Naive thymus-derived CD4-positive, alpha-beta T cell (primary cell): ENCODE measurements around the gene KPNA4. TPM values are rescaled to one million over a fixed set of nuclear protein-coding genes. Genes with fewer than 3 reads are reported as not detected.

Source experiments
- ATAC-seq: fragments of 150-1000 bp; cut with Tn5 transposase; 2 replicates; pipeline ENCODE4 v1.10.0; 2021; ENCODE audit warnings: mild to moderate bottlenecking, moderate library complexity
- CTCF ChIA-PET: fragments of 350-600 bp; sonication (Branson Sonifier 250); formaldehyde crosslinking; loops from one replicate; lab custom pipeline; 2021; ENCODE audit warnings: antibody characterized with exemption; lab: Charles Lee
- POLR2A ChIA-PET: fragments of 350-600 bp; sonication (Branson Sonifier 250); formaldehyde crosslinking; loops from one replicate; lab custom pipeline; 2021; ENCODE audit warnings: antibody characterized with exemption, inconsistent platforms; lab: Charles Lee
- DNase-seq, 9 donors: peaks; one replicate each; pipeline versions ENCODE4 v3.0.0 to v3.0.0-alpha.2; 2020 to 2022; ENCODE audit warnings: mixed read lengths in 1 of 9
- H3K27ac ChIP-seq: one replicate; pipeline ENCODE4 v1.7.0; 2013; ENCODE audit warnings: mild to moderate bottlenecking, low read depth, low read length, moderate library complexity
- H3K27me3 ChIP-seq, 2 donors: one replicate each; pipeline ENCODE4 v1.7.0; 2013; ENCODE audit warnings: low read length in 2 of 2, mild to moderate bottlenecking in 2 of 2, moderate library complexity in 2 of 2; ENCODE audit not compliant: control insufficient read depth in 2 of 2, insufficient read depth in 2 of 2
- H3K36me3 ChIP-seq, 3 experiments: 1 replicate in 2 of 3; 2 replicates in 1 of 3; pipeline ENCODE4 v1.7.0; 2013; ENCODE audit warnings: low read length in 3 of 3, mild to moderate bottlenecking in 3 of 3, moderate library complexity in 1 of 3; ENCODE audit not compliant: insufficient read depth in 3 of 3, control insufficient read depth in 2 of 3
- H3K4me1 ChIP-seq, 2 donors: one replicate each; pipeline ENCODE4 v1.7.0; 2013; ENCODE audit warnings: low read length in 2 of 2, mild to moderate bottlenecking in 2 of 2, moderate library complexity in 1 of 2; ENCODE audit not compliant: control insufficient read depth in 2 of 2, insufficient read depth in 2 of 2
- H3K4me3 ChIP-seq: 2 replicates; pipeline ENCODE4 v1.7.0; 2013; ENCODE audit warnings: mild to moderate bottlenecking, low read length
- H3K9me3 ChIP-seq, 3 experiments: 1 replicate in 2 of 3; 2 replicates in 1 of 3; pipeline ENCODE4 v1.7.0; 2013; ENCODE audit warnings: low read length in 3 of 3; ENCODE audit not compliant: control insufficient read depth in 2 of 3
- H3K27ac Mint-ChIP-seq, 9 donors: one replicate each; pipeline ENCODE4 v1.8.0; 2020 to 2022; ENCODE audit warnings: mixed read lengths in 9 of 9, mild to moderate bottlenecking in 8 of 9, moderate library complexity in 5 of 9, inconsistent platforms in 2 of 9
- H3K27me3 Mint-ChIP-seq, 5 donors: one replicate each; pipeline ENCODE4 v1.8.0; 2021 to 2022; ENCODE audit warnings: mixed read lengths in 5 of 5, mild to moderate bottlenecking in 1 of 5
- H3K36me3 Mint-ChIP-seq, 5 donors: one replicate each; pipeline ENCODE4 v1.8.0; 2020 to 2022; ENCODE audit warnings: mixed read lengths in 5 of 5, mild to moderate bottlenecking in 3 of 5, inconsistent platforms in 1 of 5
- H3K4me1 Mint-ChIP-seq, 7 donors: one replicate each; pipeline ENCODE4 v1.8.0; 2020 to 2022; ENCODE audit warnings: mixed read lengths in 7 of 7, mild to moderate bottlenecking in 3 of 7, inconsistent platforms in 1 of 7
- H3K4me3 Mint-ChIP-seq, 10 donors: one replicate each; pipeline ENCODE4 v1.8.0; 2020 to 2022; ENCODE audit warnings: mild to moderate bottlenecking in 10 of 10, mixed read lengths in 10 of 10, moderate library complexity in 6 of 10, inconsistent platforms in 2 of 10
- H3K9me3 Mint-ChIP-seq, 11 donors: one replicate each; pipeline ENCODE4 v1.8.0; 2020 to 2022; ENCODE audit warnings: mixed read lengths in 11 of 11, mild to moderate bottlenecking in 4 of 11, inconsistent platforms in 1 of 11, moderate library complexity in 1 of 11
- intact Hi-C, 2 donors: fragments of 100-400 bp; cut with micrococcal nuclease; formaldehyde crosslinking; loops; one replicate each; pipeline ENCODE4 v1.15.1; 2023
- polyA plus RNA-seq, 2 donors: library from polyadenylated mRNA; unstranded; fragments of 300-500 nt; fragmentation: Illumina TruSeq; gene quantifications; one replicate each; pipeline ENCODE4 v1.2.3, GENCODE V29; 2021
- total RNA-seq, 6 experiments: library from RNA in 5 of 6; stranded (reverse) in 5 of 6; gene quantifications; 1 replicate in 5 of 6; 2 replicates in 1 of 6; pipeline ENCODE4 v1.2.3 and lab custom pipeline; 2021 to 2026

Gene KPNA4, protein sequence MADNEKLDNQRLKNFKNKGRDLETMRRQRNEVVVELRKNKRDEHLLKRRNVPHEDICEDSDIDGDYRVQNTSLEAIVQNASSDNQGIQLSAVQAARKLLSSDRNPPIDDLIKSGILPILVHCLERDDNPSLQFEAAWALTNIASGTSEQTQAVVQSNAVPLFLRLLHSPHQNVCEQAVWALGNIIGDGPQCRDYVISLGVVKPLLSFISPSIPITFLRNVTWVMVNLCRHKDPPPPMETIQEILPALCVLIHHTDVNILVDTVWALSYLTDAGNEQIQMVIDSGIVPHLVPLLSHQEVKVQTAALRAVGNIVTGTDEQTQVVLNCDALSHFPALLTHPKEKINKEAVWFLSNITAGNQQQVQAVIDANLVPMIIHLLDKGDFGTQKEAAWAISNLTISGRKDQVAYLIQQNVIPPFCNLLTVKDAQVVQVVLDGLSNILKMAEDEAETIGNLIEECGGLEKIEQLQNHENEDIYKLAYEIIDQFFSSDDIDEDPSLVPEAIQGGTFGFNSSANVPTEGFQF
- 10 to 100 TPM; 38.3 to 55.4 (median 45.9) TPM for total RNA-seq
- polyA plus RNA-seq = 1 to 10 TPM; 5.9 to 8.3 TPM
- 110 reads per million, percentile 86 among the genes with 10 or more reads in this experiment for total RNA-seq (lab: John Stamatoyannopoulos, UW)

DNA sequence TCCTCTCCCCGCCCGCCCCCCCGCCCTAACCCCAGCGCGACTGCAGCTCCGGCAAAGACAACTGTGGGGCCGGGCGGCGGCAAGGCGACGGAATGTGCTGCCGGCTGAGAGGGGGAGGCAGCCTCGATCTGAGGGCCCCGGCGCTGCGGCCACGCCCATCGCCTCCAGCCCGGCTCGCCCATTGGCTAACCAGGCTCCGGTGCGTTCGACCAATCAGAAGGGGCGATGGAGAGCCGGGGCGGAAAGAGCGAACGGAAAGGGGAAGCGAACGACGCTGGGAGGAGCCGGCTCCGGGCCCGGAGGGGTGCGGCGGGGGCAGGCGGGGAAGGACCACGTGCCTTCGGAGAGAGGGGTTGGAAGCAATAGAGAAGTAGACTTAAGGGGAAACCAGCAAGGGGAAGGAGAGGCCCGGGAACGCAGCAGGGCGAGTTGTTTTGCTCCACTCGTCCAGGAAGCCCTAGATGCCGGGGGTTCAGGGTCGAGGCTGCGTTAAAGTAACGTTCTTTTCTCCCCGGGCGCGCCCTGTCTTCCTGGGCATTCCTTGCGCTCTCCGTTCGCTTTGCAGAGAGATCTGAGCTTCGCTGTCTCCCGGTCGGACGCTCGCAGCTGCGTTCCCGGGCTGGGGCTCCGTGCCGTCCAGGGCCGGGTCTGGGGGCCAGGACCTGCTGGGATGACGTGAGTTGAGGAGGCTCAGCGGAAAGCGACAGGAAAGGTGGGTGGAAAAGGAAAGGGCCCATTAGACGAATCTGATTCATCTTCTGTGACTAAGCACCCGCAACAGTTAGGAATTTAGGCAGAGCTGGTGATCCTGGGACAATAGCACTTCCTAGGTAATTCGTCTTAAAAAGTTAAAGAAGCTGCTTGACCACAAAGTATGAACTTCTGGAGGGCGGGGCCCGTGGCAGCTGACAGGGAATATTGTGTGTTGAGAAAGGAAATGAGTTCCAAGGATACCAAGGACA lies at the start of gene KPNA4:
Gene KPNA4 (minus strand): TSS at position 130 of the 962 bp plus-strand sequence. CDS start 289 bp downstream, outside the sequence.
- Histone ChIP-seq H3K9me3 (peaks cover 0 to 11% (median 0%) of the 10 kb centered on the region in 3 experiments), H3K27ac (peak within 1 kb of the TSS; percentile 95), H3K27me3 (no peaks in the 10 kb centered on the region), H3K4me1 (peaks cover 16 to 19% of the 10 kb centered on the region in 2 donors), H3K4me3 (peak within 1 kb of the TSS; percentile 86), H3K36me3 (peaks cover 0 to 3% (median 0%) of the 10 kb centered on the region in 3 experiments)
- ChIA-PET CTCF (no interaction called here), POLR2A (interaction anchor here (1.1 to 1.9 kb wide), 2 partner anchors 116 to 161 kb away, joined by 3 to 7 read pairs; partner anchors contain the start of gene TRIM59)
- intact Hi-C loops = loop anchor here (1.0 to 10.0 kb wide), 14 partner anchors 15 to 1923 kb away; partner anchors contain the start of genes GFM1 (in 2 of the 2), IFT80 (in 2 of the 2), IL12A (in 2 of the 2) and NMD3 (in 2 of the 2)
- Mint-ChIP-seq H3K4me1 (peaks cover 40 to 58% (median 54%) of the 10 kb centered on the region in 7 donors), H3K9me3 (peaks cover 0 to 31% (median 4%) of the 10 kb centered on the region in 11 donors), H3K27ac (peak within 1 kb of the TSS; percentile 91 to 97 (median 95)), H3K36me3 (peaks cover 13 to 24% (median 18%) of the 10 kb centered on the region in 5 donors), H3K4me3 (peak within 1 kb of the TSS; percentile 86 to 98 (median 97)), H3K27me3 (peaks cover 0 to 2% (median 0%) of the 10 kb centered on the region in 5 donors)
- ATAC-seq = peak; percentile 95
- peak; percentile 96 to 98 (median 97) for DNase-seq

DNA sequence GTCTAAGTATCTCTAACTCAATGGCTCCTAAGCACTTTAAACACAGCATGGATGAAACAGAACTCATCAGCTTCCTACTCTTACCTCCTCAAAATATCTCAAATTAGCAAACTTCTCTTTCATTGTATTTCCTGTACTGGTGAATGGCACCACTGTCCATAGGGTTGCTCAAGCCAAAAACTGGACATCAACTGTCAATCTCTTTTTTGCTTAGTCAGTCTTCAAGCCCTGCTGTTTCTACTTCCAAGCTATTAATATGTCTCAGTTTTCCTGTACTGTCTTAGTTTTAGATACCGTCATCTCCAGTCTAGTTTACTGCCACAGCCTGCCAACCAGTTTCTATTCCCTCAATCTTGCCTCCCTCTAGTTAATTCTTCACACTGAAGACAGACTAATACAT lies 48.3 kb upstream of the KPNA4 start:
- DNase-seq (no peak), ATAC-seq (no peak)
- peaks cover 16 to 46% (median 32%) of the 10 kb centered on the region in 5 donors for H3K27me3 Mint-ChIP-seq
- no peaks in the 10 kb centered on the region for H3K36me3 Mint-ChIP-seq
- H3K27ac ChIP-seq = no peak overlapping the region
- H3K27ac Mint-ChIP-seq = no peak overlapping the region
- H3K4me3 ChIP-seq = no peak overlapping the region
- POLR2A ChIA-PET = no interaction called here
- peaks cover 0 to 4% (median 0%) of the 10 kb centered on the region in 11 donors for H3K9me3 Mint-ChIP-seq
- H3K27me3 ChIP-seq = no peaks in the 10 kb centered on the region
- CTCF ChIA-PET = no interaction called here
- no peak overlapping the region for H3K4me3 Mint-ChIP-seq
- intact Hi-C loops = no loop called here
- no peaks in the 10 kb centered on the region for H3K4me1 ChIP-seq
- no peaks in the 10 kb centered on the region for H3K4me1 Mint-ChIP-seq
- H3K36me3 ChIP-seq = no peaks in the 10 kb centered on the region
- no peaks in the 10 kb centered on the region for H3K9me3 ChIP-seq

DNA sequence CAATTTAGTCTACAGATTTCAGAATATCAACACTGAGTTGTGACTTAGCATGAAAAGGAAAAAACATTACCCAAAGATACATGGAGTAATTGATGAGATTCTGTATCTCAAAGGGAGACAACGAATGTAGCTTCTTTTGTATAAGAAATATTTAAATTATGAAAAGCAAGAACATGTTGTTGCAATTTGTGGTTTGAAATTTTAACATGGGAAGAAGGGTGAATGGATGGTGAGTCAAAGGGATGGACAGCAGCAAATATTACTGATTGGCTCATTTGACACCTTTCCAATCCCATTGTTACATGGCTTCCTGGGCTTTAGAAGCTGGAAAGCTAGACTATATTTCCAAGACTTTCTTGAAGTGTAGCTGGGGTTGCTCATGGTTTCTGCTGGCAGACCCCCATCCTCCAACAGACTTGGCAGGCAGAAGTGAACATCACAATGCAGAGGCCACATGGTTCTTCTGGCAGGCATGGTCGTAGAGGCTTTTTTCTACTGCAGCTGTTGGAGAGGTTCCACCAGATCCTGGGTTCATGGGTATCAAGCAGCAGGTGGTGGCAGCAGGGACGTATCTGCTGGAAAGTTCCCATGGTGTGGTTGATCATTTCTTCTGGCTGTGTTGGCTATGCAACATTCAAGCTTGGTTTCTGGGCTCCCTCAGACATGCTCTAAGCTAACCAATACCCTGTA lies 47.2 kb upstream of the KPNA4 start:
- Mint-ChIP-seq H3K9me3 (peaks cover 0 to 5% (median 0%) of the 10 kb centered on the region in 11 donors), H3K27ac (no peak overlapping the region), H3K4me3 (no peak overlapping the region), H3K36me3 (no peaks in the 10 kb centered on the region), H3K27me3 (peaks cover 16 to 43% (median 24%) of the 10 kb centered on the region in 5 donors), H3K4me1 (no peaks in the 10 kb centered on the region)
- CTCF ChIA-PET = no interaction called here
- POLR2A ChIA-PET = no interaction called here
- H3K4me1 ChIP-seq = no peaks in the 10 kb centered on the region
- no peaks in the 10 kb centered on the region for H3K36me3 ChIP-seq
- DNase-seq (no peak), ATAC-seq (no peak)
- intact Hi-C loops = no loop called here
- no peak overlapping the region for H3K27ac ChIP-seq
- no peak overlapping the region for H3K4me3 ChIP-seq
- H3K9me3 ChIP-seq = no peaks in the 10 kb centered on the region
- no peaks in the 10 kb centered on the region for H3K27me3 ChIP-seq

DNA sequence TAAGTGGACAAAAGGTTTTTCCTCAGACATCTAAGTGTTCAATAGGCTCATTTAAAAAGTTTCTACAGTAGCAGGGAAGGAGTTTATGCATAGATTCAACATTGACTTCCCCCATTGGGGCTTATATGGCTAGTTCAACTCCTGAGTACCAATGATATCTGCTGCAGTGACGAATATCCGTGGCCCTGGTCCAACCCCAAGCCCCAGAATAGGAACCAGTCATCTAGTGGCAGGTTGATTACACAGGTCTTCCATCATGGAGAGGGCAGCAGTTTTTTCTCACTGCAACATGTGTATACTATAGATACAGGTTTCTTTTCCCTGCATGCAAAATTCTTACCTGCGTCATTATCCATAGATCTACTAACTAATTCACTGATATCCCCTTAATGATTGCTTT lies 45.8 kb upstream of the KPNA4 start:
- H3K36me3 ChIP-seq = no peaks in the 10 kb centered on the region
- H3K9me3 ChIP-seq = no peaks in the 10 kb centered on the region
- CTCF ChIA-PET = no interaction called here
- Mint-ChIP-seq H3K27me3 (peaks cover 16 to 43% (median 22%) of the 10 kb centered on the region in 5 donors), H3K4me1 (no peaks in the 10 kb centered on the region), H3K9me3 (peaks cover 0 to 5% (median 0%) of the 10 kb centered on the region in 11 donors), H3K4me3 (no peak overlapping the region), H3K27ac (no peak overlapping the region), H3K36me3 (no peaks in the 10 kb centered on the region)
- no peak overlapping the region for H3K4me3 ChIP-seq
- no peaks in the 10 kb centered on the region for H3K4me1 ChIP-seq
- POLR2A ChIA-PET = no interaction called here
- intact Hi-C loops = no loop called here
- no peak overlapping the region for H3K27ac ChIP-seq
- ATAC-seq (no peak), DNase-seq (no peak)
- no peaks in the 10 kb centered on the region for H3K27me3 ChIP-seq

DNA sequence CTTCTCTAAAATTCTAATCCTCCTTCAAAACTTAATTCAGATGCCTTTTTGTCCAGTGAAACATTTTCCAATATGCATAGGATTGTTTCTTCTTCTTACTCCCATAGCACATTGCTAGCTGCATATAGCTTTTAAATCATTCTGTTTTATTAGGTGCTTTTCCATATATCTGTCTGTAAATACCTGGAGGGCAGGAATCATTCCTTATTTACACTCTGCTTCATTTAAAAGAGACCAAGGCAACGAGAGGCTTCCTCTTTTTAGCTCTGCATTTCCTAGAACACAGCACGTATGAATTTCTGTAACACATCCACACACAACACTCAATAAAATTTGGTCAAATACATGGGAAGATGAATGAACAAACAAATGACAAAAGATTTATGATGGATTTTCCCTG lies 43.5 kb upstream of the KPNA4 start:
- no peaks in the 10 kb centered on the region for H3K4me1 Mint-ChIP-seq
- DNase-seq (no peak), ATAC-seq (no peak)
- H3K4me3 Mint-ChIP-seq = no peak overlapping the region
- intact Hi-C loops = no loop called here
- H3K27me3 Mint-ChIP-seq = peaks cover 5 to 28% (median 14%) of the 10 kb centered on the region in 5 donors
- Histone ChIP-seq H3K36me3 (no peaks in the 10 kb centered on the region), H3K9me3 (no peaks in the 10 kb centered on the region), H3K4me1 (no peaks in the 10 kb centered on the region), H3K27me3 (no peaks in the 10 kb centered on the region), H3K27ac (no peak overlapping the region), H3K4me3 (no peak overlapping the region)
- no peaks in the 10 kb centered on the region for H3K36me3 Mint-ChIP-seq
- H3K9me3 Mint-ChIP-seq = peaks cover 0 to 5% (median 0%) of the 10 kb centered on the region in 11 donors
- ChIA-PET CTCF (no interaction called here), POLR2A (no interaction called here)
- no peak overlapping the region for H3K27ac Mint-ChIP-seq

DNA sequence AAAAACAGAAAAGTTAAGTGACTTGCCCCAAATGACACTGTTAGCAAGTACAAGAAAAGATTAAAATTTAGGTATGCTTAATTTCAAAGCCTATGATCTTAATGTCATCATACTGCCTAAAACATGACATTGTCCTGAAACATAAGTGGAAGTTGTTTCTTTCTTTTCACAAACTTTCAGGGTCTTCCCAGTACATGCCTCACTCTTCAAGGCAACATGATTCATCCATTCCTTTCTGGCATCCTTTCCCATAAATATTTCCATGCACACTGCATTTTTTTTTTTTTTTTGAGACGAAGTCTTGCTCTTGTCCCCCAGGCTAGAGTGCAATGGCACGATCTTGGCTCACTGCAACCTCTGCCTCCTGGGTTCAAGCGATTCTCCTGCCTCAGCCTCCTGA lies 42.5 kb upstream of the KPNA4 start:
- H3K4me1 ChIP-seq = no peaks in the 10 kb centered on the region
- ATAC-seq = no peak
- Mint-ChIP-seq H3K4me3 (no peak overlapping the region), H3K27me3 (peaks cover 0 to 18% (median 4%) of the 10 kb centered on the region in 5 donors), H3K9me3 (peaks cover 0 to 5% (median 0%) of the 10 kb centered on the region in 11 donors), H3K36me3 (no peaks in the 10 kb centered on the region), H3K27ac (no peak overlapping the region), H3K4me1 (no peaks in the 10 kb centered on the region)
- no peaks in the 10 kb centered on the region for H3K9me3 ChIP-seq
- intact Hi-C loops = no loop called here
- CTCF ChIA-PET = no interaction called here
- no peak for DNase-seq
- no peaks in the 10 kb centered on the region for H3K36me3 ChIP-seq
- no peak overlapping the region for H3K4me3 ChIP-seq
- H3K27ac ChIP-seq = no peak overlapping the region
- POLR2A ChIA-PET = no interaction called here
- H3K27me3 ChIP-seq = no peaks in the 10 kb centered on the region
